ENCODE measurements around the gene ZNF30. TPM values are rescaled to one million over a fixed set of nuclear protein-coding genes. Genes with fewer than 3 reads are reported as not detected.
"Not testable (repeated sequence)": the region's sequence is repeated elsewhere in the genome, so short reads cannot be mapped to it uniquely, and the experiment has no call there.

The ZNF30 gene
- total RNA-seq, 2 donors from 2014 or later: 2.3 to 7.2 TPM

DNA sequence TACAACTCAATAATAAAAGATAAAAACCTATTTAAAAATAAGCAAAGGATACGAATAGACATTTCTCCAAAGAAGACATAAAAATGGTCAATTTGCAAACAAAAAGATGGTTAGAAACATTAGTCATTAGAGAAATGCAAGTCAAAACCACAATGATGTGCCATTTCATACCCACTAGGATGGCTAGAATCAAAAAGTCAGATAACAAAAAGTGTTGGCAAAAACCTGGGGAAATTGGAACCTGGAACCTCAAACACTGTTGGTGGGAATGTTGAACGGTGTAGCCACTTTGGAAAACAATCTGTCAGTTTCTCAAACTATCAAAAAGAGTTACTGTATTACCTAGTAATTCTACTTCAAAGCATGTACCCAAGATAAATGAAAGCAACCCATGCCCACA lies 26.5 kb upstream of the ZNF30 start:
- TF ChIP-seq POLR2AphosphoS5 (IDR thresholded peaks at IDR 0.05): no peak
- no peak for TF ChIP-seq CTCF (IDR thresholded peaks at IDR 0.05)
- TF ChIP-seq POLR2A (IDR thresholded peaks at IDR 0.05): no peak
- no peaks in the 10 kb centered on the region for H3K9me3 ChIP-seq
- H3K4me3 ChIP-seq: no peak overlapping the region
- no peaks in the 10 kb centered on the region for H3K4me1 ChIP-seq (replicated peaks)
- 79% methylated on average over 2 of the region's 2 CpGs for WGBS
- intact Hi-C loops (cut with DNase I): no loop called here
- no peak overlapping the region for H3K27ac ChIP-seq
- no peak for DNase-seq (ENCODE audit: low spot score)
- H3K27me3 ChIP-seq (replicated peaks; ENCODE audit: insufficient read depth): peaks cover 5% of the 10 kb centered on the region
- H3K36me3 ChIP-seq: no peaks in the 10 kb centered on the region

- no peaks in the 10 kb centered on the region for H3K4me1 ChIP-seq (replicated peaks)
- DNase-seq (ENCODE audit: low spot score): no peak
- intact Hi-C loops (cut with DNase I): no loop called here
- H3K4me3 ChIP-seq: no peak overlapping the region
- H3K36me3 ChIP-seq: no peaks in the 10 kb centered on the region
- H3K27ac ChIP-seq: no peak overlapping the region
- TF ChIP-seq POLR2A (IDR thresholded peaks at IDR 0.05) (no peak), POLR2AphosphoS5 (IDR thresholded peaks at IDR 0.05) (no peak), CTCF (IDR thresholded peaks at IDR 0.05) (no peak)
- 3% methylated on average over 54 of the region's 59 CpGs for WGBS
- peaks cover 12% of the 10 kb centered on the region for H3K27me3 ChIP-seq (replicated peaks; ENCODE audit: insufficient read depth)
- no peaks in the 10 kb centered on the region for H3K9me3 ChIP-seq
Measured at GRCh38 chr19:34904664-34905527, 21.8 kb upstream of the ZNF30 start.

GRCh38 chr19:34910770-34911169 lies 15.9 kb upstream of the ZNF30 start:
- H3K4me1 ChIP-seq (replicated peaks): no peaks in the 10 kb centered on the region
- H3K4me3 ChIP-seq: no peak overlapping the region
- peaks cover 2% of the 10 kb centered on the region for H3K27me3 ChIP-seq (replicated peaks; ENCODE audit: insufficient read depth)
- no peak for DNase-seq (ENCODE audit: low spot score)
- 88% methylated on average over 3 of the region's 3 CpGs for WGBS
- intact Hi-C loops (cut with DNase I): no loop called here
- no peaks in the 10 kb centered on the region for H3K36me3 ChIP-seq
- no peaks in the 10 kb centered on the region for H3K9me3 ChIP-seq
- H3K27ac ChIP-seq: no peak overlapping the region
- TF ChIP-seq POLR2A (IDR thresholded peaks at IDR 0.05): no peak
- TF ChIP-seq POLR2AphosphoS5 (IDR thresholded peaks at IDR 0.05): no peak
- TF ChIP-seq CTCF (IDR thresholded peaks at IDR 0.05): no peak

DNA sequence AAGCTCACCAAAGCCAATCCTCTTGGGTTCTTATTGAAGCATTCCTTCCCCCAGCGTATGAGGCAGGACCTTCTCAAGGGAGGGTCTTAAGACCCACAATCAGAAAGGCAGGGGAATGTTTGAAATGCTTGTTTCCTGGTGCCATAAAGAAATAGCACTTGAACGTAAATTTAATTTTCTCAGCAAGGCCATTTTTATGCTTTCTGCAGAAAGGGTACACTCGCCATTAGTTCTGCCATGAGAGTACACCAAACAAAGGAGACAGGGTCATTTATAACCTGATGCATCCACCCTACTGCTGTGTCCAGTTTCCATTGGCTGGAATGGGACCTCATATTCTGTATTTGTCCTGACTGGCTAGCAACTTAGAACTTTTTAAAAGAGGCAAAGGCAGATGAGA lies 9.6 kb upstream of the ZNF30 start:
- H3K9me3 ChIP-seq; intact Hi-C loops (cut with DNase I): not testable (repeated sequence)
- 90% methylated on average over 3 of the region's 3 CpGs for WGBS

DNA sequence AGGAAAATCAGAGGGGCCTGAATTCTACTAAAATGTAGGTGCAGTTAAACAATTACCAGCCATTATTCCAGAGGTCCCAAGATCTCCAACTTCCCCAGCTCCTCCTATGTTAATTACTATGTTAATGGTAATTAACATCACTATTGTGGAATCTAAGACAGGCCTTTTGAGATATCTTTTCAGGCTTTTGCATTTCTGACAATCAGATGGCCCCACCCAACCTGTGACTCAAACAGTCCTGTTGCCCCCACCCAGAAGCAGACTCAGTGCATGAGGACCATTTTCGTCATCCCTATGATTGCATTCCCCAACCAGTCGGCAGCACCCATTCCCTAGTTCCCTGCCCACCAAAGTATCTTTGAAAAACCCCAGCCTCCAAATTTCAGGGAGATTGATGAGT lies 8.5 kb upstream of the ZNF30 start:
- no peaks in the 10 kb centered on the region for H3K4me1 ChIP-seq (replicated peaks)
- no peak for DNase-seq (ENCODE audit: low spot score)
- TF ChIP-seq POLR2AphosphoS5 (IDR thresholded peaks at IDR 0.05) (no peak), POLR2A (IDR thresholded peaks at IDR 0.05) (no peak), CTCF (IDR thresholded peaks at IDR 0.05) (no peak)
- H3K27ac ChIP-seq: no peak overlapping the region
- no peaks in the 10 kb centered on the region for H3K27me3 ChIP-seq (replicated peaks; ENCODE audit: insufficient read depth)
- WGBS: 92% methylated on average over 2 of the region's 2 CpGs
- no peaks in the 10 kb centered on the region for H3K36me3 ChIP-seq
- no peak overlapping the region for H3K4me3 ChIP-seq
- H3K9me3 ChIP-seq: no peaks in the 10 kb centered on the region
- intact Hi-C loops (cut with DNase I): no loop called here

More for the DNA sequence above, 9.6 kb upstream of the ZNF30 start:
- not testable (repeated sequence) for H3K4me1 ChIP-seq (replicated peaks); H3K36me3 ChIP-seq; H3K27me3 ChIP-seq (replicated peaks; ENCODE audit: insufficient read depth); H3K4me3 ChIP-seq; DNase-seq (ENCODE audit: low spot score); H3K27ac ChIP-seq

GRCh38 chr19:34920090-34920786 lies 6.5 kb upstream of the ZNF30 start:
- DNase-seq (ENCODE audit: low spot score); intact Hi-C loops (cut with DNase I); H3K27me3 ChIP-seq (replicated peaks; ENCODE audit: insufficient read depth); H3K9me3 ChIP-seq; H3K36me3 ChIP-seq; H3K27ac ChIP-seq; H3K4me3 ChIP-seq; H3K4me1 ChIP-seq (replicated peaks): not testable (repeated sequence)
- 61% methylated on average over 8 of the region's 8 CpGs for WGBS
